Endometrial microvascular endothelial cells (primary cell): ENCODE data around the gene ZNF385D. TPM values are rescaled to one million over a fixed set of nuclear protein-coding genes. Genes with fewer than 3 reads are reported as not detected.
"Not testable (repeated sequence)": the region's sequence is repeated elsewhere in the genome, so short reads cannot be mapped to it uniquely, and the experiment has no call there.

Source experiments
- in situ Hi-C: cut with HindIII; loops from 2 replicates; pipeline ENCODE4 v1.10.0; 2017; ENCODE audit warnings: low sequenced_read_pairs, low pct_unique_long_range_greater_than_20kb; ENCODE audit errors: inconsistent ontology term
- total RNA-seq: library from RNA; depleted of rRNA; stranded (reverse); fragments of >200 nt; gene quantifications from one replicate; pipeline ENCODE4 v1.2.3, GENCODE V29; 2015; ENCODE audit errors: inconsistent ontology term

Gene ZNF385D
- total RNA-seq, 1 donor from 2014 or later = 0.09 TPM

- in situ Hi-C loops = no loop called here
These were observed 208.2 kb downstream of the ZNF385D start for GRCh38 chr3:21542656-21543379.

GRCh38 chr3:21540265-21540664 lies 210.7 kb downstream of the ZNF385D start:
- in situ Hi-C loops = no loop called here

- in situ Hi-C loops = no loop called here
These were observed 216.5 kb downstream of the ZNF385D start for GRCh38 chr3:21534462-21534861.

GRCh38 chr3:21533002-21533401 lies 218.0 kb downstream of the ZNF385D start:
- in situ Hi-C loops = no loop called here

GRCh38 chr3:21531909-21532308 lies 219.1 kb downstream of the ZNF385D start:
- in situ Hi-C loops = no loop called here

GRCh38 chr3:21528291-21528995 lies 222.6 kb downstream of the ZNF385D start:
- in situ Hi-C loops = no loop called here

GRCh38 chr3:21526461-21526860 lies 224.5 kb downstream of the ZNF385D start:
- in situ Hi-C loops = no loop called here

- in situ Hi-C loops = no loop called here
These were observed 226.9 kb downstream of the ZNF385D start for GRCh38 chr3:21524133-21524532.

GRCh38 chr3:21520106-21520963 lies 230.7 kb downstream of the ZNF385D start:
- in situ Hi-C loops = no loop called here

GRCh38 chr3:21517184-21517583 lies 233.8 kb downstream of the ZNF385D start:
- in situ Hi-C loops = no loop called here

- in situ Hi-C loops = no loop called here
These were observed 235.6 kb downstream of the ZNF385D start for GRCh38 chr3:21515417-21515816.

- in situ Hi-C loops = no loop called here
These were observed 241.1 kb downstream of the ZNF385D start for GRCh38 chr3:21509731-21510470.

- in situ Hi-C loops = no loop called here
These were observed 242.8 kb downstream of the ZNF385D start for GRCh38 chr3:21508246-21508645.

GRCh38 chr3:21505711-21506460 lies 245.1 kb downstream of the ZNF385D start:
- in situ Hi-C loops = no loop called here

GRCh38 chr3:21502656-21503055 lies 248.4 kb downstream of the ZNF385D start:
- in situ Hi-C loops = no loop called here

- in situ Hi-C loops = no loop called here
These were observed 250.2 kb downstream of the ZNF385D start for GRCh38 chr3:21500834-21501233.

GRCh38 chr3:21490671-21491070 lies 260.3 kb downstream of the ZNF385D start:
- in situ Hi-C loops = not testable (repeated sequence)

GRCh38 chr3:21487520-21487919 lies 263.5 kb downstream of the ZNF385D start:
- in situ Hi-C loops = no loop called here
